ENCODE results near the gene UBE3D. TPM values are rescaled to one million over a fixed set of nuclear protein-coding genes. Genes with fewer than 3 reads are reported as not detected.

UBE3D gene
- total RNA-seq, 1 experiment from 2014 or later: 5.5 TPM

DNA sequence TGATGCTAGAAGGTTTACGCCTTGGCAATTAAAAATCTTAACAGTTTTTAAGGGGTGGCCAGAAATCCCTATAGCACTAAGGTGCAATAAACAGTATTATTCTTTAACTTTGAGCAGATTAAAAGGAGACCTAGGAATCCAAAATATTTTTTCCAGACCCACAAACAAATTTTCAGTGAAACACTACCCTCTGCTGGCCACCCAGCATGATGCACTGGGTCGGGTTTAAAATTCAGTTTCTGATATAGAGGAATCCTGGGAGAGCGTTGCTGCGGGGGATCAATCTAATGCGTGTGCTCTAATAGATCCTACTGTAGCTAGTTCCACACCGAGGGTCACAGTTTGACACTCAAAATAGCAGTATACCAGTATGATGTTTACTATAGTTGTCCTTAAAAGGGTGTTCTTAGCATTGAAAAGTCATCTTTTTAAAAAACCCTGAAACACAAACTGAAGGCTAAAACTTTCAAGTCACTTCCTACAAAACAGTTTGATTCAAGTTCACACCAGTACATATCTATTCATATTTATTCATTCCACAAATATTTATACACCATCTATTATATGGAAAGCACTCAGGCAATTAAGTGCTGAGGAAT is 10.2 kb downstream of the UBE3D start:
- Histone ChIP-seq H3K27me3 (ENCODE audit: insufficient read depth, low read depth) (no peaks in the 10 kb centered on the region), H3K9me2 (ENCODE audit: insufficient read depth) (no peaks in the 10 kb centered on the region), H4K20me1 (ENCODE audit: insufficient read depth) (no peaks in the 10 kb centered on the region), H3K36me3 (ENCODE audit: low read depth) (no peaks in the 10 kb centered on the region), H3K27ac (no peak overlapping the region), H3K4me1 (replicated peaks; ENCODE audit: insufficient read depth) (no peaks in the 10 kb centered on the region), H2AFZ (no peak overlapping the region), H3K4me2 (no peak overlapping the region), H3F3A (ENCODE audit: insufficient read depth, low read depth) (no peaks in the 10 kb centered on the region), H3K9me3 (ENCODE audit: insufficient read depth, low read depth) (no peaks in the 10 kb centered on the region), H3K79me2 (ENCODE audit: low read depth) (no peaks in the 10 kb centered on the region), H3K4me3 (no peak overlapping the region)
- no peak for TF ChIP-seq EZH2 (IDR thresholded peaks at IDR 0.05; ENCODE audit: low read depth)
- TF ChIP-seq CTCF (conservative IDR thresholded peaks at IDR 0.05): peak; percentile 81
- no TSS peak for BruUV-seq (replicated peaks)
- intact Hi-C loops (cut with micrococcal nuclease; ENCODE audit: unreplicated experiment): loop anchor here (1.0 to 10.0 kb wide), 5 partner anchors 179 to 784 kb away; partner anchors contain the start of gene TPBG
- ChIA-PET CTCF (no interaction called here), POLR2A (ENCODE audit: unreplicated experiment) (no interaction called here)
- DNase-seq: peak in 1 of 2 experiments; percentile 37

DNA sequence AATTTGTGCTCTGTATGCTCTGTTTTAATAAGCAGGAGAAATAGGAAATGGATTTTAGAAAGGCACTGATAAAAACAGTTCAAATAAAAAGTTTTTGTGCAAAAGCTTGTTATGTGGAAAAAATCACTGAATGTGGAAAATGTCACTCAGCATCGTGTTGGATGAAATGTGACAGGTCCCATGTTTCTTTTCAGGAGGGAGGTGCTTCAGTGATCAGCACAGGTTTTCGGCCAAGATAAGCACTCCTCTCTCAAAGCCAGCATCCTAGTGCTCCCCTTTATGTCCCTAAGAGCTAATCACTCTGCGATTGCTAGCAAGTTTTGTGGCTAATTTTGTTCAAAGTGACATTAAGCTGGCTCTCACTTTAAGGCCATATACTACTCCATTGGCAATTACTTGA is 12.0 kb downstream of the UBE3D start:
- no peak overlapping the region for H3K4me2 ChIP-seq
- no peaks in the 10 kb centered on the region for H3K9me2 ChIP-seq (ENCODE audit: insufficient read depth)
- no peaks in the 10 kb centered on the region for H4K20me1 ChIP-seq (ENCODE audit: insufficient read depth)
- H3K27ac ChIP-seq: no peak overlapping the region
- H2AFZ ChIP-seq: no peak overlapping the region
- intact Hi-C loops (cut with micrococcal nuclease; ENCODE audit: unreplicated experiment): loop anchor here (2.0 to 10.0 kb wide), 3 partner anchors 177 to 689 kb away; partner anchors contain the start of gene TPBG
- ChIA-PET CTCF (interaction anchor here (0.8 kb wide), 1 partner anchor 454 kb away, joined by 3 read pairs; no protein-coding TSS in a partner anchor), POLR2A (ENCODE audit: unreplicated experiment) (no interaction called here)
- H3K79me2 ChIP-seq (ENCODE audit: low read depth): no peaks in the 10 kb centered on the region
- H3K4me3 ChIP-seq: no peak overlapping the region
- H3K9me3 ChIP-seq (ENCODE audit: insufficient read depth, low read depth): no peaks in the 10 kb centered on the region
- DNase-seq: no peak
- no peaks in the 10 kb centered on the region for H3K27me3 ChIP-seq (ENCODE audit: insufficient read depth, low read depth)
- no peak for TF ChIP-seq CTCF (conservative IDR thresholded peaks at IDR 0.05)
- no peak for TF ChIP-seq EZH2 (IDR thresholded peaks at IDR 0.05; ENCODE audit: low read depth)
- BruUV-seq (replicated peaks): no TSS peak
- H3K4me1 ChIP-seq (replicated peaks; ENCODE audit: insufficient read depth): no peaks in the 10 kb centered on the region
- no peaks in the 10 kb centered on the region for H3F3A ChIP-seq (ENCODE audit: insufficient read depth, low read depth)
- H3K36me3 ChIP-seq (ENCODE audit: low read depth): no peaks in the 10 kb centered on the region

GRCh38 chr6:83051377-83052172 is 14.1 kb downstream of the UBE3D start:
- Histone ChIP-seq H3F3A (ENCODE audit: insufficient read depth, low read depth) (no peaks in the 10 kb centered on the region), H4K20me1 (ENCODE audit: insufficient read depth) (no peaks in the 10 kb centered on the region), H3K27ac (no peak overlapping the region), H3K79me2 (ENCODE audit: low read depth) (no peaks in the 10 kb centered on the region), H3K4me3 (no peak overlapping the region), H3K4me2 (no peak overlapping the region), H3K9me3 (ENCODE audit: insufficient read depth, low read depth) (no peaks in the 10 kb centered on the region), H3K36me3 (ENCODE audit: low read depth) (no peaks in the 10 kb centered on the region), H2AFZ (no peak overlapping the region), H3K4me1 (replicated peaks; ENCODE audit: insufficient read depth) (no peaks in the 10 kb centered on the region), H3K9me2 (ENCODE audit: insufficient read depth) (no peaks in the 10 kb centered on the region), H3K27me3 (ENCODE audit: insufficient read depth, low read depth) (no peaks in the 10 kb centered on the region)
- intact Hi-C loops (cut with micrococcal nuclease; ENCODE audit: unreplicated experiment): loop anchor here (10.0 kb wide), 1 partner anchor 687 kb away; the partner anchor contains the start of gene TPBG
- ChIA-PET POLR2A (ENCODE audit: unreplicated experiment) (no interaction called here), CTCF (no interaction called here)
- BruUV-seq (replicated peaks): no TSS peak
- no peak for DNase-seq
- TF ChIP-seq EZH2 (IDR thresholded peaks at IDR 0.05; ENCODE audit: low read depth) (no peak), CTCF (conservative IDR thresholded peaks at IDR 0.05) (no peak)
